Activated CD4-positive, alpha-beta T cell treated with anti-CD3 and anti-CD28 coated beads for 1 hour (primary cell): ENCODE results near the gene VAMP1.
"Not testable (repeated sequence)": the region's sequence is repeated elsewhere in the genome, so short reads cannot be mapped to it uniquely, and the experiment has no call there.

Experiments
- DNase-seq: peaks from one replicate; pipeline ENCODE4 v3.0.0-alpha.2; 2020

The VAMP1 gene

DNA sequence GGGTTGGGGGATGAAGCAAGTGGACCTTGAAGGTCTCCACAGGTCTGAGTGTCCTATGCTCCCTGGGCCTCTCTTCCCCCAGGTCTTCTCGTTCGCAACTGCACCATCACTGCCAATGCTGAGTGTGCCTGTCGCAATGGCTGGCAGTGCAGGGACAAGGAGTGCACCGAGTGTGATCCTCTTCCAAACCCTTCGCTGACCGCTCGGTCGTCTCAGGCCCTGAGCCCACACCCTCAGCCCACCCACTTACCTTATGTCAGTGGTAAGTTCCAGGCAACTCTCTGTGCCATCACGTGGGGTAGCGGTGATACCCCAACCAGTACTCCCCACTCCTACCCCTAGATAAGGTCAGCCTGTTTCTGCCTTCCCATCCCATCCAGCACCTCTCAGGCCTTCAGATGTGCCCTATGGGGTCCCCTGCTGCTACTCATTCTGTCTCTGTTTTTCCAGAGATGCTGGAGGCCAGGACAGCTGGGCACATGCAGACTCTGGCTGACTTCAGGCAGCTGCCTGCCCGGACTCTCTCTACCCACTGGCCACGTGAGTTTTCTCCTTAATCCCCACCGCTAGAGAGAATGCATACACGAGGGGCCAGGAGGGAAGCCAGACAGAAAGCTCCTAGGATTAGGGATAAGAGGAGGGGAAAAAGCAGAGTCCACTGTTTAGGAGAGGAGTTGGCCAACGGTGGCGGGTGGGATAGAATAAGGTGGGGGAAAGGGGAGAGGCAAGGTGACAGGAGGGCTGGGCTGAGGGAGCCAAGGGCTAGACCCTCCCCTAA, 20.2 kb downstream of the VAMP1 start:
- no peak for DNase-seq

DNA sequence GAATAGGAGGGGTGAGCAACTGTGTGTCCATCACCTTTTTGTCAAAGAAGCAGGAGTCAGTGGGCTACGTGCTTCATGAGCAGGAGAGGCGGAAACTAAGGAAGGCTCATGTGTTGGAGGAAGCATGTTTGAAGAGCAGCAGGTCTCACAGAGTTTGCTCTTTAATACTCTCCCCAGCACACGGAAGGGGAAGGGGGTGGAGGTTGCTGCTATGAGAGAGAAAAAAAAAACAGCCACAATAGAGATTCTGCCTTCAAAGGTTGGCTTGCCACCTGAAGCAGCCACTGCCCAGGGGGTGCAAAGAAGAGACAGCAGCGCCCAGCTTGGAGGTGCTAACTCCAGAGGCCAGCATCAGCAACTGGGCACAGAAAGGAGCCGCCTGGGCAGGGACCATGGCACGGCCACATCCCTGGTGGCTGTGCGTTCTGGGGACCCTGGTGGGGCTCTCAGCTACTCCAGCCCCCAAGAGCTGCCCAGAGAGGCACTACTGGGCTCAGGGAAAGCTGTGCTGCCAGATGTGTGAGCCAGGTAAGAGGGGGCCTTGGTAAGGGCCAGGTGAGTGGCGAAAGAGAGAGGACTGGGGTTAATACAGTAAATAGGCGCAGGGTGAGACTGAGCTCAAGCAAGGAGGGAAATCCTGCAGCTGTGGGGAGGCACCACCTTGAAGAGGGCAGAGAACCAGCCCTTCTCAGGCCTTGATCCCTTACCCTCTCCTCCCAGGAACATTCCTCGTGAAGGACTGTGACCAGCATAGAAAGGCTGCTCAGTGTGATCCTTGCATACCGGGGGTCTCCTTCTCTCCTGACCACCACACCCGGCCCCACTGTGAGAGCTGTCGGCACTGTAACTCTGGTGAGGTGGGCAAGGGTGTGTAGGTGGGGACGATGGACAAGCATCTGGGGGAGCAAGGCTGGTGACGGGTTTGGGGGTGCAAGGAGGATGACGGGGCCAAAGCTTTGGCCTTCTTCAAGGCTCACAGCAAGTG, 25.5 kb downstream of the VAMP1 start, which contains the start of gene CD27:
CD27 (plus strand) TSS at position 252 of the 985 bp plus-strand sequence; CDS start at position 393, 141 bp downstream.
- no peak for DNase-seq

DNA sequence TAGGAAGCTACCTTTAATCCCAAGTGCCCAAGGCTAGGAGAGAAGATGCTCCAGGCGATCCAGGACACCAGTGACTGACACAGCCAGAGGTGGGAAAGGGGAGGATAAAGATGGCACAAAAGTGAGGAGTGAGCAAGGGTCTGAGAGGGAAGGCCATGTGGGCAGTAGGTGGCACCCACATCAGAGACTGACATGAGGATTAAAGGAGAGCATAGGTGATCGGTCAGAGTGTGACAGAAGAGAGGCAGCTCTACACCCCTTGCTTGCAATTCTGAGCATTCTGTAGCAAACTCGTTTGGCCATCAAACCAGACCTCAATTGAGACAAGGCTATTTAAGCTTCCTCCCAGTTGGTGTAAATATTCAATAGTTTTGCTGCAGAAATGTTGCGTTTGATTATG, 26.4 kb downstream of the VAMP1 start:
- no peak for DNase-seq

DNA sequence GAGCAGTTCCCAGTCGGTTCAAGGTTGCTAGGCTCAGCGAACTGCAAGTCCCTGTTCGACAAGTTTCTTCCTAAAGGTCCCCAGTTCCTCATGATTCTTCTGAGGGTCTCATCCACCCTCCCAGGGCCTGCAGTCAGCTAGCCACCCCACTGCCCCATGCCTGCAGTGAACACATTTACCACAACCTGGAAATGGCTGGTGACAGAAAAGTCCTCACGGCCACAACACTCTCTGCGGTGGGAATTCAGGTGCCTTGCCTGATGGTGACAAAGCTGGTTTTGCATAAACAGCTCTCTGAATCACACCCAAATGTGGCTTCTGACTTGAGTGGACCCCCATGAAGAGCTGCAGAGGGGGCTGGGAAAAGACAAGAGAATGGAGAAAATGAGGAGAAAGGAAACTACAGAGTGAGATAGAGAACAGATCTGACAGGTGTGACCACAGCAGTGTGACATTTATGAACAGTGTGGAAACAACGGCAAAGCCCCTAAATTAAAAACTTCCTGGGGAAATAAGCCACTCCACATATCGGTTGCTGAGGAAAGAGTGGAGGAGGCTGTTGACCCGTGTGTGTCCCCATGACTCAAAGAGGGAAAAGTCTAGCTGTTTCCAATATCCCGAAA, 27.0 kb downstream of the VAMP1 start:
- no peak for DNase-seq

DNA sequence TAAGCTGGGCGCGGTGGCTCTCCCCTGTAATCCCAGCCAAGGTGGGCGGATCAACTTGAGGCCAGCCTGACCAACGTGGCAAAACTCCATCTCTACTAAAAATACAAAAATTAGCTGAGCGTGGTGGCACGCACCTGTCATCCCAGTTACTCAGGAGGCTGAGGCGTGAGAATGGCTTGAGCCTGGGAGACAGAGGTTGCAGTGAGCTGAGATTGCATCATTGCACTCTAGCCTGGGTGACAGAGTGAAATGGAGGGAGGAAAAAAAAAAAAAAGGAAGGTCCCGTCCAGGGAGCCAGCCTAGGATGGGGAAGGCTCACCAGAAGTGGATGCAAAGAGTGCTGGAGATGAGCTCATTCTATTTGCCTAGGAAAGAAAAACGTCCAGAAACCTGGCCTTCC, 27.6 kb downstream of the VAMP1 start:
- DNase-seq = no peak

DNA sequence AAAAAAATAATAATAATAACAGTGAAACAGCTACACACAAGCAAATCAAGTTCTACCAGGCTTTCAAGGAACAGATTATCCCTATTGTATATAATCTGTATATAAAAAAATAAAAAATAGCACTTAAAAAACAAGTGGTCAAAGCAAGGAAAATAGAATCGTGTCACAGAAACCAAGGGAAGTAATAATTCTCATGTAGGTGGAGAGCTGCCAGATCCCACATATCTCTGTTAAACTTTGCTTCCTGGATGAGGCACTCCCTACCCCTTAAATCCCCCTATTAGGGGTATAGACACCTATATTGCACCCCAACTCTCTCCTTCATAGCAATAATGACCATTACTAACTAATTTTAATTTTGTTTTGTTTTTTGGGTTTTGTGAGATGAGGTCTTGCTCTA, 30.1 kb downstream of the VAMP1 start:
- DNase-seq = no peak

DNA sequence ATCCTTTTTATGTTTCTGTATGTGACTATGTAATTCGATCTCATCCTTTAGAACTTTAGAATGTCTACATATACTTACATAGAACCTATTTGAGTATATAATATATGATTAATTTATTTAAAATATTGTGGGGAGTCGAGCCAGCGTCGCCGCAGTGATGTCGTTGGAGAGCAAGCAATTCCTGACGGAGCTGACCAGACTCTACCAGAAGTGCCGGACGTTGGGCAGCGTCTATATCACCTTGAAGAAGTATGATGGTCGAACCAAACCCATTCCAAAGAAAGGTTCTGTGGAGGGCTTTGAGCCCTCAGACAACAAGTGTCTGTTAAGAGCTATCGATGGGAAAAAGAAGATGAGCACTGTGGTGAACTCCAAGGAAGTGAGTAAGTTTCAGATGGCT, 32.1 kb downstream of the VAMP1 start:
- no peak for DNase-seq

DNA sequence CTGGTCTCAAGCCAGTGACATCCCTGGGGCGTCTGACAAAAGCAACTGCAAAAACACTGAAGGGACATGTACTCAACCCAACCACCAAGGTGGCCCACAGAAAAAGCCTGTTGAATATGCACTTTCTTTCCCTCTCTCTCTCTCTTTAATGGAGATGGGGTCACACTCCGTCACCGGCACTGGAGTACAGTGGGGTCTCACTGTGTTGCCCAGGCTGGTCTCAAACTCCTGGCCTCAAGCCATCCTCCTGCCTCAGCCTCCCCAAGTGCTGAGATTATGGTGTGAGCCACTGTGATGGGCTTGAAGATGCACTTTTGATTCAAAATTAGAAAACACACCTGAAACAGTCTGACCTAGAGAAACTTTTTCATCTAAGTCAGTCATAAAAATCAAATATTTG, 32.9 kb downstream of the VAMP1 start:
- DNase-seq = no peak

DNA sequence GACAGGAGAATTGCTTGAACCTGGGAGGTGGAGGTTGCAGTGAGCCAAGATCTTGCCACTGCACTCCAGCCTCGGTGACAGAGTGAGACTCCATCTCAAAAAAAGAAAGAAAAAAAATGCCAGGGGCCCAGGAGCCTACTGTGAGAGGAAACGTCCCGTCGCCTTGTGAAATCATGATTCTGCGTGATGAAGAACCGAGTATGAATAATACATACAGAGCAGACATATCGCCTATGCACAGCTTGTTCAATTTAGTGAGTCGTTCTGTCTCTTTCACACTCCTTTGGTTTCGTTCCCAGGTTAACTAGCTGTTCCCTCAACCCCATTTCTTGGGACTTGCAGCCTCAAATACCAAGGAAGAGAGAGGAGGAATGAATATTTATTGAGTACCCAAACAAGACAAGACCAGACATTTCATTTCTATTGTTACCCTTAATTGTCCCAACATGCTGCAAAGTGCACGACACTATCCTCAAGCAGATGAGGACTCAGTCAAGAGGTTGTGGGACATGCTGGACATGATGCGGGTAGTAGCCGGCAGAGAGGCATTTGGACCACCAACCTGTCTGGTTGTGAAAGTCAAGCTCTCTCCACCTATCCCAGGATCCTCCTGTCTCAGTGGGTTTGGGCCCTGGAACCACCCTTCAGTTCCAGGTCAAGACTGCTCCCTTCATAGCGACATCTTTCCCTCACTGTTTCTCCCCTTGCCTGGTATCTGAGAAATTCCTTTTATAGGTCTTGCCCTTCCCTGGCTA, 34.3 kb downstream of the VAMP1 start:
- DNase-seq = no peak

DNA sequence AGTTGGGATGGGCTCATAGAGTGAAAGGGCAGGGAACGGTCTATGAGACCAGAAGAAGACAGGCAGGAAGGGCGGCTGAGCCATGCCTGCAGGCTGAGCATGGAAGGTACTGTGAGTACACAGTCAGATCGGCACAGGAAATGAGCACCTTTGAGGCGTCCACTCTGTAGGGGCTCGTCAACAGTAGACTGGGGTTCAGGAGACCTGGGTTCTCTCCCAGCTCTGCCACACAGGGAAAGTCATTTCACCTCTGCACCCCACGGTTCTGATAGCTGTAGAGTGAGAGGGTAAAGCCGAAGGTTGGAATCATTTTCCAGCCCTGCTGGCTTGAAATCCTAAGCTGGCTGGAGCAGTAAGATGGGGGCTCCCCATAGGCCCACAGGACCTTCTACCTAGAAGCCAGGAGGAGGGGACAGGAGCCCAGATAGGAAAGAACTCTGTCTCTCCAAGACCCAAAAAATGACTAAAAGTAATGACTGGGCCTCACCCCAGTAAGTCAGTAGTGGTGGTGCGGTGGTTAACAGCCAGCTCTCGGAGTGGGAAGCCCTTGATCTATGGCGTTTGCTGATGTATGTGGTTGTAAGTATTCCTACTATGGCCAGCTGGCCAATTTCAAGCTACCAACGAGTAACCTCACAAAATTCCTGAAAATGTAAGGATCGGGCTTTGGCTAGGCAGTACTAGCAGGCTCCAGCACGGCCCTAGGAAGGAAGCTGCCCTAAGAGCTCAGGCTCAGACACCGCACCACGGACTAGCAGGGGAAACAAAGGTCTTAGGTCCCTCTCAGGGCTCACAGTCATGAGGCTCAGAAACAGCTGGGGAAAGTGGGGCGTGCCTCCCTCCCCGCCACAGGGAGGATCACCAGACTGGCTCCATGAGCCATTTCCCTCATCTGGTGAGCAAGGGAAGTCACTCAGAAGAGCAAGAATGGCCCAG, 36.0 kb downstream of the VAMP1 start:
- no peak for DNase-seq

DNA sequence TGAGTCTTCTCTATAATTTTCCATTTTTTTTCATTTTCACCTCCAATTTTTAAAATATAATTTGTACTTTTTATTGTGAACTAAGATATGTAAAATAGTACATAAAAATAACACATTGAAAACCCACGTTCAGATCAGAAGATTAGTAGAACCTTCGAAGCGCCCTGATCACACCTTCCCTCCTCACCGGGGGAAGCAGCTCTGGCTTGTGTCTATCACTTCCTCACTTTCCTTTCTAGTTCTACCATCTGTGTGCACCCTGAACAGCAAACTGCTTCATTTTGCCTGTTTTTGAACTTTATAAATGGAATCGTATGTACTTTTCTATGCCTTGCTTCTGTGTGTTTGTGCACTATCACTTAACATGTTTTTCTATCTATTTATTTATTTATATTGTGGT, 37.5 kb downstream of the VAMP1 start:
- DNase-seq = no peak

DNA sequence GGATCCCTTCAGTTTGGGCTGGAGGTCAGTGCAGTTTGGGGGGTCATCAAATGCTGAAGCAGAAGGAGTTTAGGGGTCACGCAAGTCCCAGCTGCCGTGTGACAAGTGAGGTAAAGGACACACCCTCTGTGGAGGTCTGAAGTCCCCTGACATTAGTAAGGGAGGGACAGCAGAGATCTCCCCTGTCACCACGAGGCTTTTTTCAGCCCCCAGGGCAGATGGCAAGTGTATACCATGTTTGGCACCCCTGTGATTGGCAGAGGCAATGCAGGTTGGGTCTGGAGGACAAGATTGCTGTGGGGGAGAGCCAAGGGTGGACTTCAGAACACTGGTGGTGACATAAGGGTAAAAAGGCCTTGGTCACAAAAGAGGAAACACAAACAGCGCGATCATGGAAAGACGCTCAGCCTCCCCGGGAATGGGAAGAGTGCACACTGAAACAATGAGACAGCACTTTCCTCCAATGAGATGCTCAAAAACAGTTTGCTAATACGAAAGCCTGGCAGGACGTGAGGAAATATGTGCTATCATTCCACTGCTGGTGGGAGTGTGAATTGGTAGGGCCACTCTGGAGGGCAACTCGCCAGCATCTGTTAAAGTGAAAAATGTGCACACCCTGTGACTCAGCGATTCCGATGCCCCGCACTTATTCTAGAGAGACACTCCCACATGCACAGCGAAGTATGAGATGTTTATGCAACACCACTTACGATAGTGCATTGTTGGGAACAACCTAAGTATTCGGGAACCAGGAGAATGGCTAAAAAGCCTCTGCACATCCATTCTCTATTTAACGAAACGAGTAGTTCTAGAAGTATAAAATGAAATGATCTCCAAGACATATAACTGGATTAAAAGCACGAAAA, 40.1 kb downstream of the VAMP1 start:
- DNase-seq = no peak

DNA sequence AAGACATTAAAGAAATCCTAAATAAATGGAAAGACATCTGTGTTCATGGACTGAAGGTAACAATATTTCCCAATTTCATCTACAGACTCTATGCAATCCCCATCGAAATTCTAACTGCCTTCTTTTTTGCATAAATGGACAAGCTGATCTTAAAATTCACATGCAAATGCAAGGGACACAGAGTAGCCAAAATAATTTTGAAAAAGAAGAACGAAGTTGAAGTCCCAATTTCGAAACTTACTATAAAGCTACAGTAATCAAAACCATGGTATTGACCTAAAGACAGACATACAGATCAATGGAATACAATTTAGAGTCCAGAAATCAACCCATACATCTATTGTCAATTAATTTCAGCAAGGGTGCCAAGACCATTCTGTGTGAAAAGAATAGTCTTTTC, 42.2 kb downstream of the VAMP1 start:
- DNase-seq = no peak

DNA sequence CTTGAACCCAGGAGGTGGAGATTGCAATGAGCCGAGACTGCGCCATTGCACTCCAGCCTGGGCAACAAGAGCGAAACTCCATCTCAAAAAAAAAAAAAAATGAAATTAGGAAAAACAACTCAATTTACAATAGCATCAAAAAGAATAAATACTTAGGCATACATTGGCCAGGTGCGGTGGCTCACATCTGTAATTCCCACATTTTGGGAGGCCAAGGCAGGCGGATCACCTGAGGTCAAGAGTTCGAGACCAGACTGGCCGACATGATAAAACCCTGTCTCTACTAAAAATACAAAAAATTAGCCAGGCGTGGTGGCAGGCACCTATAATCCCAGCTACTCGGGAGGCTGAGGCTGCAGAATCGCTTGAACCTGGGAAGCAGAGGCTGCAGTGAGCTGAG, 42.7 kb downstream of the VAMP1 start:
- DNase-seq = not testable (repeated sequence)

DNA sequence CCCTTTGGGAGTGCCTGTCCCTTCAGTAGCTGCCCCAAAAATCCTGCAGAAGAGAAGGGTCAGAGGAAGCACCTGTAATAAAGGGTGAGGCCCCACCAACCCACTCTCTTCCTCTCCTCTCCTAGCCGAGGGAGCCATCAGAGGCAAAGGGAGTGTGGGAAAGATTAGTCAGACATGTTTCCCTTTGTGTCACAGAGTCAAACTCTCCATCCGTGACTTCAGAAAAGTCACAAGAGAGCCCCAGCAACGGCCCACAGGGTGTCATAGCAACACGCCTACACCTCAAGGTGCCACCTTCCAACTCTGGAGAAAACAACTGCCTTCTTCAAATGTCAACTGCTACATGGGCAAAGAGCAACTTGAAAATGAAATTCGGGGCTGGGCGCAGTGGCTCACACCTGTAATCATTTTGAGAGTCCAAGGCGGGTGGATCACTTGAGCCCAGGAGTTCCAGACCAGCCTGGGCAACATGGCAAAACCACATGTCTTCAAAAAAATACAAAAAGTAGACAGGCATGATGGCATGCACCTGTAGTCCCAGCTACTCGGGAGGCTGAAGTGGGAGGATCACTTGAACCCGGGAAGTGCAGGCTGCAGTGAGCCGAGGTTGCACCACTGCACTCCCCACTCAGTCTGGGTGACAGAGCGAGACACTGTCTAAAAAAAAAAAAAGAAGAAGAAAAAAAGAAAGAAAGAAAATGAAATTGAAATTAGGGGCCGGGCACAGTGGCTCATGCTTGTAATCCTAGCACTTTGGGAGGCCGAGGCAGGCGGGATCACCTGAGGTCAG, 43.4 kb downstream of the VAMP1 start:
- DNase-seq = peak; percentile 83

DNA sequence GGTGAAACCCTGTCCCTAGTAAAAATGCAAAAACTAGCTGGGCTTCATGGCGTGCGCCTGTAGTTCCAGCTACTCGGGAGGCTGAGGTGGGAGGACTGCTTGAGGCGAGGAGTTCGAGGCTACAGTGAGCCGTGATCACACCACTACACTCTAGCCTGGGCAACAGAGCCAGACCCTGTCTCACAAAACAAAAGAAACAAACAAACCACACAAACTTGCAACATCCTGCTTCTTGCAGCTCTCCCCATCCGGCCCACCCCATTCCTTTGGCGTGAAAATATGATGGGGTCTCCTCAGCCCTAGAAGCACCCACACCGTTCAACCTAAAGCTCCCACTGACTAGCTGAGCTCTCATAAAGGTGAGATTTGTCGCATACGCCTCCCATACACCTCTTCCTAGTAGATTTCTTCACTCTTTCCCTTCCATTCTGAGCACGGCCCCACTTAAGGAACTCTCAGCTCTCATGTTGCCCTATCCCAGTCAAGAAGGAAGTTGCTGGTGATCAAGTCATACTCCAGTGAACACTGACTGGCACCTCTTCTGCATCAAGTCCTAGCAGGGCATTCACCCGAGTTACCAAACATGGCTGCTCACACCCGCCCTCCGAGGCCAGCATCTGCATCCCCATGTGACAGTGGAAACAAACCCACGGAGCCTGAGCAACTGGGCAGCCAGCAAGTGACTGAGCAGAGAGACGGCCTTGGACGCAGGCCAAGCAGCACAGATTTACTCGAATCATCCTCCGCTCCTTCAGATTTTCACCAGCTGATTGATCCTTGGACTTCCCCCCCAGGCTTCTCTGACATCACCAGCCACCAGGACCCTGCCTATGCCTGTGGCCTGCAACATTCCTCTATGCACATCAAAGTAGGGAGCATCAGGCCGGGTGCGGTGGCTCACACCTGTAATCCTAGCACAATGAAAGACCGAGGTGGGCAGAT, 44.6 kb downstream of the VAMP1 start:
- DNase-seq = no peak

DNA sequence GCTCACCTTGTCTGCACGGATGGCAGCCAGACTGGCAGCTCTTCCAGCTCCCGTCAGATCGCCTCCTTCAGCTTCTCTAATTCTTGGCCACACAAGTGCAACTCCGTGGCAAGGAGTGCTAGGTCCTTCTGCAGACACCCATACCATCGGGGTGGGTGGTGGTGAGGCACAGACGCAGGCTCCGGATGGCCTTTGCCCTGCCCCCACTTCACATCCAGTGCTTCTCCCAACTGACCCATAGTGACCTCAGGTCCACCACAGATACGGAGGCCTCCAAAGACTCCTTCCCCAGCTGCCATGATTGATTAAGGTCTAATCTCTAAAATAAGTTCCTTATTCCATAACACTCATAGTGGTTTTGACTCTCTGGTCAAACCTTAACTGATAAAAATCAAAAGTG, 45.6 kb downstream of the VAMP1 start:
- DNase-seq = no peak

DNA sequence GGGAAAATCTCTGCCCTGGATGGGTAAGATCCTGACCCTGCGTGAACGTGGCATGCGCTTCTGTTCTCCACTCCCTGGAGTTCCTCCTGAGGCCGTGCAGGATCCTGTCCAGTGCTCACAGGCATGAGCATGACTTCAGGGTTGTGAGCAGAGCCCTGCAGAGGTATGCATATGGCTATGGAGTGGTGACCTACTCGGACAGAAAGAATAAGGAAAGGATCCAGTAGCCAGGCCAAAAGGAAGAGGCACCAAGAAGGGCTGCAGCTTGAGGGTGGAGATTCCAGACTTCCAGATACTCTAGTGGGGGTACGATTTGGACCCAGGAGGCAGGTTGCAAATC, 46.5 kb downstream of the VAMP1 start:
- no peak for DNase-seq
